H9 (cell line): ENCODE results near the gene CKS1B. TPM values are rescaled to one million over a fixed set of nuclear protein-coding genes. Genes with fewer than 3 reads are reported as not detected.

Experiments used
- DNase-seq: peaks from one replicate; pipeline ENCODE4 v3.0.0-alpha.2; 2017
- H2AFZ ChIP-seq: one replicate; pipeline ENCODE4 v1.6.1; 2013; ENCODE audit warnings: mild to moderate bottlenecking, low read length, control low read depth, moderate library complexity
- H2AK5ac ChIP-seq: 2 replicates; pipeline ENCODE4 v1.6.1; 2013; ENCODE audit warnings: low read length, control low read depth, mixed read lengths; ENCODE audit not compliant: insufficient read length
- H2BK120ac ChIP-seq: one replicate; pipeline ENCODE4 v1.6.1; 2013; ENCODE audit warnings: low read depth, mild to moderate bottlenecking, low read length, control low read depth, inconsistent platforms; ENCODE audit not compliant: poor library complexity, severe bottlenecking
- H2BK12ac ChIP-seq: 2 replicates; pipeline ENCODE4 v1.6.1; 2013; ENCODE audit warnings: low read length, control low read depth, mixed read lengths, low read depth; ENCODE audit not compliant: insufficient read length
- H2BK15ac ChIP-seq: 2 replicates; pipeline ENCODE4 v1.6.1; 2013; ENCODE audit warnings: low read depth, low read length, control low read depth
- H2BK20ac ChIP-seq: one replicate; pipeline ENCODE4 v1.6.1; 2013; ENCODE audit warnings: low read depth, mild to moderate bottlenecking, low read length, control low read depth, inconsistent platforms; ENCODE audit not compliant: poor library complexity, severe bottlenecking
- H2BK5ac ChIP-seq: 2 replicates; pipeline ENCODE4 v1.6.1; 2013; ENCODE audit warnings: low read length, control low read depth, mixed read lengths; ENCODE audit not compliant: insufficient read length
- H3K14ac ChIP-seq: 2 replicates; pipeline ENCODE4 v1.6.1; 2013; ENCODE audit warnings: low read length, control low read depth; ENCODE audit not compliant: insufficient read depth
- H3K18ac ChIP-seq: 2 replicates; pipeline ENCODE4 v1.6.1; 2013; ENCODE audit warnings: low read depth, mild to moderate bottlenecking, mixed read lengths, low read length, control low read depth; ENCODE audit not compliant: insufficient read length
- H3K23ac ChIP-seq: 2 replicates; pipeline ENCODE4 v1.6.1; 2013; ENCODE audit warnings: low read length, control low read depth, mixed read lengths, low read depth; ENCODE audit not compliant: insufficient read length
- H3K23me2 ChIP-seq: 2 replicates; pipeline ENCODE4 v1.6.1; 2013; ENCODE audit warnings: low read depth, mild to moderate bottlenecking, mixed read lengths, low read length, control low read depth; ENCODE audit not compliant: insufficient read length, poor library complexity, severe bottlenecking
- H3K27ac ChIP-seq: 2 replicates; pipeline ENCODE4 v1.5.1; 2013; ENCODE audit warnings: low read length, control low read depth, mixed read lengths, low read depth; ENCODE audit not compliant: insufficient read length
- H3K27me3 ChIP-seq: 2 replicates; pipeline ENCODE4 v1.6.1; 2013; ENCODE audit warnings: low read length, control low read depth, inconsistent platforms; ENCODE audit not compliant: insufficient read depth
- H3K4ac ChIP-seq: 2 replicates; pipeline ENCODE4 v1.6.1; 2013; ENCODE audit warnings: low read depth, mild to moderate bottlenecking, control low read depth, inconsistent platforms, low read length, moderate library complexity
- H3K4me1 ChIP-seq: 2 replicates; pipeline ENCODE4 v1.6.1; 2013; ENCODE audit warnings: low read length, control low read depth, inconsistent platforms; ENCODE audit not compliant: insufficient read depth
- H3K4me2 ChIP-seq: 2 replicates; pipeline ENCODE4 v1.6.1; 2013; ENCODE audit warnings: low read length, control low read depth, mixed read lengths; ENCODE audit not compliant: insufficient read length, insufficient read depth
- H3K56ac ChIP-seq: 2 replicates; pipeline ENCODE4 v1.6.1; 2013; ENCODE audit warnings: low read depth, mild to moderate bottlenecking, mixed read lengths, low read length, control low read depth; ENCODE audit not compliant: insufficient read length
- H3K79me1 ChIP-seq: 2 replicates; pipeline ENCODE4 v1.6.1; 2013; ENCODE audit warnings: low read depth, mild to moderate bottlenecking, moderate library complexity, low read length, control low read depth, inconsistent platforms; ENCODE audit not compliant: insufficient read depth, poor library complexity, severe bottlenecking
- H3K79me2 ChIP-seq: 2 replicates; pipeline ENCODE4 v1.6.1; 2013; ENCODE audit warnings: low read length, control low read depth, inconsistent platforms; ENCODE audit not compliant: insufficient read depth
- H3K9ac ChIP-seq: 2 replicates; pipeline ENCODE4 v1.6.1; 2013; ENCODE audit warnings: low read length, control low read depth, mixed read lengths; ENCODE audit not compliant: insufficient read length; ENCODE audit errors: extremely low read depth
- H3K9me3 ChIP-seq: one replicate; pipeline ENCODE4 v1.6.1; 2013; ENCODE audit warnings: low read depth, low read length, inconsistent platforms; ENCODE audit not compliant: control insufficient read depth
- H3T11ph ChIP-seq: one replicate; pipeline ENCODE4 v1.6.1; 2013; ENCODE audit warnings: mild to moderate bottlenecking, low read length, control low read depth, inconsistent platforms
- H4K20me1 ChIP-seq: one replicate; pipeline ENCODE4 v1.6.1; 2013; ENCODE audit not compliant: control insufficient read depth, insufficient read length, insufficient read depth
- H4K5ac ChIP-seq: 2 replicates; pipeline ENCODE4 v1.6.1; 2013; ENCODE audit warnings: low read depth, mild to moderate bottlenecking, mixed read lengths, low read length, control low read depth; ENCODE audit not compliant: insufficient read length
- H4K8ac ChIP-seq: replicated peaks from 2 replicates; pipeline ENCODE4 v1.6.1; 2013; ENCODE audit warnings: low read length, control low read depth, mixed read lengths, low read depth; ENCODE audit not compliant: insufficient read length
- H4K91ac ChIP-seq: 2 replicates; pipeline ENCODE4 v1.6.1; 2013; ENCODE audit warnings: low read depth, mild to moderate bottlenecking, moderate library complexity, mixed read lengths, low read length, control low read depth; ENCODE audit not compliant: insufficient read length
- H3K27ac Mint-ChIP-seq, 3 experiments: 2 replicates in 2 of 3; 3 replicates in 1 of 3; pipeline ENCODE4 v1.8.0; 2020 to 2021; ENCODE audit warnings: mixed read lengths in 3 of 3, mild to moderate bottlenecking in 1 of 3, moderate library complexity in 1 of 3
- H3K27me3 Mint-ChIP-seq: 2 replicates; pipeline ENCODE4 v1.8.0; 2021; ENCODE audit warnings: low read depth, mild to moderate bottlenecking, moderate library complexity, mixed read lengths
- H3K36me3 Mint-ChIP-seq, 3 experiments: 2 replicates in 2 of 3; 3 replicates in 1 of 3; pipeline ENCODE4 v1.8.0; 2020 to 2021; ENCODE audit warnings: low read depth in 3 of 3, mixed read lengths in 3 of 3; ENCODE audit not compliant: insufficient read depth in 1 of 3
- H3K4me1 Mint-ChIP-seq, 2 experiments: 2 replicates each; pipeline ENCODE4 v1.8.0; 2020; ENCODE audit warnings: mixed read lengths in 2 of 2
- H3K4me3 Mint-ChIP-seq, 2 experiments: 2 replicates in 1 of 2; 3 replicates in 1 of 2; pipeline ENCODE4 v1.8.0; 2020 to 2021; ENCODE audit warnings: mild to moderate bottlenecking in 2 of 2, mixed read lengths in 2 of 2, moderate library complexity in 1 of 2
- H3K9me3 Mint-ChIP-seq, 2 experiments: 2 replicates in 1 of 2; 3 replicates in 1 of 2; pipeline ENCODE4 v1.8.0; 2020; ENCODE audit warnings: mild to moderate bottlenecking in 2 of 2, mixed read lengths in 2 of 2, moderate library complexity in 1 of 2
- CTCF ChIP-seq: fragments of 200-600 bp; sonication (generic); conservative IDR thresholded peaks from 3 replicates; pipeline ENCODE4 v1.8.0; 2021; ENCODE audit warnings: antibody characterized with exemption, mild to moderate bottlenecking
- WGBS: extraction: QIAGEN DNeasy Blood & Tissue Kit; methylation state at CpG from one replicate; pipeline ENCODE4 v1.1.7; 2013; ENCODE audit warnings: missing lambda C conversion rate, low lambda C conversion rate, mixed read lengths; ENCODE audit not compliant: insufficient read length; ENCODE audit errors: extremely low coverage; 5-methylcytosine and 5-hydroxymethylcytosine counted together
- total RNA-seq: library from RNA; stranded (reverse); gene quantifications from 2 replicates; pipeline ENCODE4 v1.2.1, GENCODE V29; 2021

CKS1B gene
- total RNA-seq, 1 experiment from 2014 or later = 279 TPM

- Histone ChIP-seq H3K56ac (no peak overlapping the region), H3K23ac (no peak overlapping the region), H3K23me2 (peaks cover 6% of the 10 kb centered on the region), H2BK5ac (no peak overlapping the region), H3K4ac (no peak overlapping the region), H3K9me3 (no peaks in the 10 kb centered on the region), H2AK5ac (no peak overlapping the region), H3K4me2 (no peak overlapping the region), H2BK120ac (no peak overlapping the region), H3K14ac (no peak overlapping the region), H3K9ac (no peak overlapping the region), H4K20me1 (no peaks in the 10 kb centered on the region), H4K5ac (no peak overlapping the region), H3K27ac (no peak overlapping the region), H3K79me2 (no peaks in the 10 kb centered on the region), H2BK12ac (no peak overlapping the region), H3K79me1 (no peaks in the 10 kb centered on the region), H4K91ac (no peak overlapping the region), H3K18ac (no peak overlapping the region), H2BK20ac (no peak overlapping the region), H2BK15ac (no peak overlapping the region), H3K27me3 (no peaks in the 10 kb centered on the region), H3K4me1 (no peaks in the 10 kb centered on the region; the same call in 1 of the 2 replicates), H2AFZ (no peak overlapping the region), H4K8ac (no peak overlapping the region), H3T11ph (no peak overlapping the region)
- no peak for TF ChIP-seq CTCF
- Mint-ChIP-seq H3K36me3 (peaks cover 0 to 20% (median 10%) of the 10 kb centered on the region in 3 experiments; a peak in 4 of 7 replicates), H3K4me1 (peaks cover 3 to 4% of the 10 kb centered on the region in 2 experiments; a peak in 3 of 4 replicates), H3K27ac (no peak overlapping the region), H3K4me3 (no peak overlapping the region), H3K9me3 (no peaks in the 10 kb centered on the region; a peak in 2 of 5 replicates), H3K27me3 (no peaks in the 10 kb centered on the region; the same call in 1 of the 2 replicates)
- WGBS = no CpG with 5 or more reads among the region's 11 CpGs
- DNase-seq = no peak
These were observed 42.5 kb upstream of the CKS1B start for GRCh38 chr1:154931940-154932487.
